GM13977 (cell line): Measurements from ENCODE around the gene TXNL4A.

Experiments used
- DNase-seq: peaks from one replicate; pipeline ENCODE4 v3.0.0; 2012; ENCODE audit warnings: low spot score
- in situ Hi-C: fragments of 300-500 bp; cut with MboI; formaldehyde crosslinking; loops from one replicate; pipeline ENCODE4 v1.12.0; 2022; ENCODE audit warnings: low sequenced_read_pairs, low pct_unique_long_range_greater_than_20kb, mixed read lengths, inconsistent platforms; ENCODE audit not compliant: unreplicated experiment
- TF ChIP-seq, protein P1 (sequence below): IDR thresholded peaks from 2 replicates; pipeline ENCODE4 v1.5.1; 2012; ENCODE audit warnings: mild to moderate bottlenecking, control low read depth; ENCODE audit not compliant: insufficient read depth; ENCODE audit errors: extremely low read depth, missing control alignments

Gene TXNL4A

DNA sequence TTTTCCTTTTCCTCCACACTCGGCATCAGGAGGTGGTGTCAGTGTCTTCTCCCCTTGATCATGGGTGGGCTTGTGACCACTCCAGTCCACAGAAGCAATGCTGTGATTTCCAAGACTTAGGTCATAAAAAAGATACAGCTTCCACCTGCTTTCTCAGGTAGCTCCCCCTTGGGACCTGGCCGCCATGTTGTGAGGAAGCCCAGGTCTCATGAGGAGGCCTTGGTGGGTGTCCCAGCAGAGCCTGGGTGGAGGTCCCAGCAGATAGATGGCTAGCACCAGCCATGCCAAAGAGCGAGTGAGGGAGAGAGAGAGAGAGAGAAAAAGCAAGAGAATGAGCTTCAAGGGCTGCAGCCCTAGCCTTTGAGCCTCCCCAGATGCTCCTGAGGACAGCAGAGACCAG lies 52.9 kb downstream of the TXNL4A start:
- no peak for DNase-seq
- TF ChIP-seq, protein P1, sequence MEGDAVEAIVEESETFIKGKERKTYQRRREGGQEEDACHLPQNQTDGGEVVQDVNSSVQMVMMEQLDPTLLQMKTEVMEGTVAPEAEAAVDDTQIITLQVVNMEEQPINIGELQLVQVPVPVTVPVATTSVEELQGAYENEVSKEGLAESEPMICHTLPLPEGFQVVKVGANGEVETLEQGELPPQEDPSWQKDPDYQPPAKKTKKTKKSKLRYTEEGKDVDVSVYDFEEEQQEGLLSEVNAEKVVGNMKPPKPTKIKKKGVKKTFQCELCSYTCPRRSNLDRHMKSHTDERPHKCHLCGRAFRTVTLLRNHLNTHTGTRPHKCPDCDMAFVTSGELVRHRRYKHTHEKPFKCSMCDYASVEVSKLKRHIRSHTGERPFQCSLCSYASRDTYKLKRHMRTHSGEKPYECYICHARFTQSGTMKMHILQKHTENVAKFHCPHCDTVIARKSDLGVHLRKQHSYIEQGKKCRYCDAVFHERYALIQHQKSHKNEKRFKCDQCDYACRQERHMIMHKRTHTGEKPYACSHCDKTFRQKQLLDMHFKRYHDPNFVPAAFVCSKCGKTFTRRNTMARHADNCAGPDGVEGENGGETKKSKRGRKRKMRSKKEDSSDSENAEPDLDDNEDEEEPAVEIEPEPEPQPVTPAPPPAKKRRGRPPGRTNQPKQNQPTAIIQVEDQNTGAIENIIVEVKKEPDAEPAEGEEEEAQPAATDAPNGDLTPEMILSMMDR, result no peak
- in situ Hi-C loops, result no loop called here

DNA sequence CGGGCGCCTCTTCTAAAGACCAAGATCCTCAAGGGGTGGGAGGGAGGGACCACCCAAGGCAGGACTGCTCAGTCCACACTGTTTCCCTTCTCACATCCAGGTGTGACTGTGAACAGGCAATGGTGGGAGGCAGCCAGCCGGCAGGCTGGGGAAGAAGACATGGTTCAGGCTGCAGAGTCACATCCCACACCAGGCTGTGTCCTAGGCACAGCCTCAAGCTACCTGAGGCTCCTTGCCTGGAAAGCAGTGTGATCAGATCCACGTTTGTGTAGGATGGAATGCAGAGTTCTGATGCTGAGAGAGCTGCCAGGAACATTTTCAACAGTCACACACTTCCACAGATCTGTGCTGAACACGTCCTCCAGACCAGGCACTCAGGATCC lies 53.3 kb downstream of the TXNL4A start:
- in situ Hi-C loops, result no loop called here
- no peak for DNase-seq
- TF ChIP-seq, protein P1, result no peak

DNA sequence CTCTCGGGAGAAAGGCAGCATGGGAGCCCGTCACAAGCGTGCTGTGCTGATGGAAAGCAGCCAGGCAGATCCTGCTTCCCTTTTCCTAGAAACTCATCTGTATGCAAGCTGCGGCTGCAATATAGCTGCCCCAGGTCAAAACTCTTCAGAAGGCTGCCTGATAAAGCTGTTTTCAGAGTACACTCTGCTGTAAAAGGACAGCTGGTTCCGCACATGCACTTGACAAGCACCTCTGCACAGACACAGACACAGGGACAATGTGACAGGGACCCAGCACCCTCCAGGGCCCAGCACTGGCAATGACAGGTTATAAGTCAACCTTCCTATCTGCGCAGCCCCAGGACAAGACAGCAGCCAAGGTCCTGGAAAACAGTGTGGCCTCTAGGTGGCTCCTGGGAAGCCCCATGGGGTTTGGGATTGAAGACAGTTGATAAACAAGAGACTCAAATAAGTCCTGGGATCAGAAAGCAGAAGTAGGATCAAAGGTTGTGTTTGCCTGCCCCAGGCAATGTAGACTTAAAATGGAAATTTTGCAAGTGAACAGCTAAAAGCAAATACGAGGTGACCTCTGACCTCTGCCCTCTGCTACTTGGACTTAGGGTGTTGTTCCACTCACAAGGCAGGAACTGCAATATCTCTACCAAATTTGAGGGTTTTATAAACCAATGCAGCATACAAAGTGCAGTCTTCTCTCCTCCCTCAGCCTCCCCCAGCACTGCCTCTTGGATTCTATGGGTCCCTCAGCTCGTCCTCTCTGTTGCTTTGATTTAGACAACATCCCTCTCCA lies 53.9 kb downstream of the TXNL4A start:
- TF ChIP-seq, protein P1, result no peak
- in situ Hi-C loops, result no loop called here
- no peak for DNase-seq

DNA sequence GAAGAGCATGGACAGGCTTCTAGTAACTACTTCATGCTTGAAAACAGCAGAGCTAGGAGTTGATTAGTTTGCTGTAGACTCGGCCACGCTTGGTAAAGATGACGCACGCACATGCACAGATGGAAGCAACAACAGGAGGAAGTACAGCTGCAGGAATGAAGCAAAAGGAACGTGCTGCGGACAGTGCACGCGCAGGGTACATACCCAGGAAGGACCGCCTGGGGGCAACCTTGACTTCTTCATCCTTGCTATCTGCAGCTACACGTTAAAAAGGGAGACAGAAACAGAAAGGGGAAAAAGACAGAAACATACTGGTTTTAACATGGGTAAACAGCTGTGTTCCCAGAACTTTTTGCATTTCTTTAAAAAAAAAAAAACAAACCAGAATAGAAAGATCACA lies 54.6 kb downstream of the TXNL4A start:
- no peak for DNase-seq
- in situ Hi-C loops, result no loop called here
- TF ChIP-seq, protein P1, result no peak

DNA sequence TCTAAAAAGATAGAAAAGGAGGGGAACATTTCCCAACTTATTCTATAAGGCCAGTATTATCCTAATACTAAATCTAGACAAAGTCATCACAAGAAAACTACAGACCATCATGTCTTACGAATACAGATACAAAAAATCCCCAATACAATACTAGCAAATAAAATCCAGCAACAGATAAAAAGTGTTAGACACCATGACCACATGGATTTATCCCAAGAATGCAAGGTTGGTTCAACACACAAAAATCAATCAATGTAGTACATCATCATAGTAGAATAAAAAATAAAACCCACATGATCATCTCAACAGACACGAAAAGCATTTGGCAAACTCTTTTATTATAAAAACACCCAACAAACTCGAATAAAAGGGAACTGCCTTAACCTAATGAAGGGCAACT lies 55.5 kb downstream of the TXNL4A start:
- in situ Hi-C loops, result no loop called here
- TF ChIP-seq, protein P1, result no peak
- no peak for DNase-seq

DNA sequence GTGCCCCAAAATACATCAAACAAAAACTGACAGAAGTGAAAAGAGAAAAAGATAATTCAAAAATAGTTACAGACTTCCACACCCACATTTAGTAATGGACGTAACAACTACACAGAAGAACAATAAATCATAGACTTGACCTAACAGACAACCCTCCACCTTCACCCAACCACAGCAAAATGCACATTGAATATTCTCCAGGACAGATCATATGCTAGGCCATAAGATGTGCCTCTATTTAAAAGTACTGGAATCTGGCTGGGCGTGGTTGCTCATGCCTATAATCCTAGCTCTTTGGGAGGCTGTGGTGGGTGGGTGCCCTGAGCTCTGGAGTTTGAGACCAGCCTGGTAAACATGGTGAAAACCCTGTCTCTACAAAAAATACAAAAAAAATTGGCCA lies 56.9 kb downstream of the TXNL4A start:
- no peak for DNase-seq
- TF ChIP-seq, protein P1, result no peak
- in situ Hi-C loops, result no loop called here
